Daoy (cell line): Measurements from ENCODE around the gene PDXDC1. TPM values are rescaled to one million over a fixed set of nuclear protein-coding genes. Genes with fewer than 3 reads are reported as not detected.
"Not testable (repeated sequence)": the region's sequence is repeated elsewhere in the genome, so short reads cannot be mapped to it uniquely, and the experiment has no call there.

ENCODE experiments used
- DNase-seq: peaks from one replicate; pipeline ENCODE4 v3.0.0-alpha.2; 2015; ENCODE audit warnings: low read depth
- total RNA-seq: library from RNA; depleted of rRNA; stranded (reverse); fragments of >200 nt; shearing (Covaris generic); gene quantifications from 2 replicates; pipeline ENCODE4 v1.2.3, GENCODE V29; 2014; rRNA removed

PDXDC1 gene
- total RNA-seq, 1 experiment from 2014 or later, result 69.4 TPM

DNA sequence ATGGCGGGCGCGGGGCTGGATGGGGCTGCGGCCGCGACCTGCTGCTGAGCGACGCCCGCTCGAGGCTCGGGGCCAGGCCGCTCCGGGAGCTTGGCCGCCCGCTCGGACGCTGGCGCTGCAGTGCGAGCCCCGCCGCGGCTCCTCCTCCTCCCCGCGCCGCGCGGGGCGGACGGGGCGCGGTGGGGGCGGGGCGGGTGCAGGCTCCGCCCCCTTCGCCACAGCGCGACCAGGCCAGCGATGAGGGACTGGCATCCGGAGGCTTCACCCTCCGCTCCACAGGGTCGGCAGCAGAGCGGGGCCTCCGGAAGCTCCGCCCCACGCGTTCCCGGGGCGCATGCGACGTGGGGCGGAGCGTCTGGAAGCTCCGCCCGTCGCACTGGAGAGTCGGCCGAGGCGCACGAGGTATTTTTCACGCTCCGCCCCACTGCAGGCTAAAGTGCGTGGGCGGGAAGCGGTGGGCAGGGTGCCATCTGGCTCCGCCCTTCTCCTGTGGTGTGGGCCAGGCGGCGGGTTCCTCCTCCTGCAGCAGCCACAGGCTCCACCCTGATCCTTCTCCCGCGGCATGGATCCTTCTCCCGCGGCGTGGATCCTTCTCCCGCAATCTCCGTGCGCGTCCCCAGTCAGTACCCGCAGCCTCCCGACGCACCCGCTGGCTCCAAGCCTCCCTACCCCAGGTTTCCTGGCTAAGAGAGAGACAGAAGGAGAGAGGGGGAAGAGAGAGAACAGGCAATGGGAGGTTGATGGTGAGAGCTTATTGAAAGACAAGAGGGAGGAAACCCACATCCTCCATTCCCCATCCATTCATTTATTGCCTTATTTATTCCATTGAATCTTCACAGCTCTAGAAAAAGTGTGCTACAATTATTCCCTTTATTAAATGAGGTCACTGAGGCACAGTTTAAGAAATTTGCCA lies 180.1 kb downstream of the PDXDC1 start:
- peak; percentile 91 for DNase-seq

DNA sequence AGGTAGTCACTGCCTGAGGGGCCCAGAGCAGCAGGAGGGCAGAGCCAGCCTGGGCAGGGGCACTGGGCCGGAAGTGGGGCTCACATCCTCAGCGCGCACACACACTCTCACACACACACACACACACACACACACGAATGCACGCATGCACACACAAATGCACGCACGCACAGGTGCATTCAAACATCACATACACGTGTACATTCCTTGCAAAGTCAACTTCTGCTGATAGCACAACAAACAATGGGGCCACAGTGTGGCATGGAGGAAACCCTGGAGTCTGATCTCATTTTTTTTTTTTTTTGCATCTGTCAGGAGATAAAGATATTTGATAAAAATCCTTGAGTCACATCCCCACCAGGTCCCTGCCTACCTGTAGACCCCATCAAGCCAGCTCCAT lies 182.8 kb downstream of the PDXDC1 start:
- DNase-seq, result not testable (repeated sequence)

- DNase-seq, result not testable (repeated sequence)
Measured at GRCh38 chr16:15159671-15160070, 184.8 kb downstream of the PDXDC1 start.

DNA sequence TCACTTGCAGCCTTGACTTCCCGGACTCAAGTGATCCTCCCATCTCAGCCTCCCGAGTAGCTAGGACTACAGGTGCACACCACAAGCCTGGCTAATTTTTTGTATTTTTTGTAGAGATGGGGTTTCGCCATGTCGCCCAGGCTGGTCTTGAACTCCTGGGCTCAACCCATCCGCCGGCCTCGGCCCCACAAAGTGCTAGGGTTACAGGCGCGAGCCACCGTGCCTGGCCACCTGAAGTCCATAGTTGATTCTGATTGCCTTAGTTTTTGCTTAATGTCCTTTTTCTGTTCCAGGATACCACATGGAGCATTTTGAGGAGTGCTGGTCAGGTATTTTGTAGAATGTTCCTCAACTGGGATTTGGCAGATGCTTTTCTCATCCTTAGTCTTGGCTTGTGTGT lies 185.7 kb downstream of the PDXDC1 start:
- DNase-seq, result not testable (repeated sequence)

GRCh38 chr16:15163055-15163454 lies 188.2 kb downstream of the PDXDC1 start:
- DNase-seq, result not testable (repeated sequence)

DNA sequence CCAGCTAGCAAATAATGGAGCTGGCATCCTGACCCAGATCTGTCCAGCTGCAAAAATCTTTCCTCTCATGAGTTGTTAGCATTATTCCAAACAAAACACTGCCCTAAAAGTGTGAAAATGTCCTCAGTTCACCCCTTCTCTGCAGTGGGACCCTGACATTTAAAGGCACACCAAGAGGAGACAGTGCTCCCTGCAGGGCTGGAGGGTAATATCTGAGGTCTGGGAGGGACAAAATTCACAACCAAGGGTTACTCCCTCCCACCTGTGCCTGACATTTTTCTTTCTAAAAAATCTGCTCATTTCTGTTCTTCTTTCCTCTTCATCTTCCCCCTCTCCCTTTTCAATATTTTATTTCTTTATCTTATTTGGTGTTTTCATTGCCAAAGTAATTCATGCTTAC lies 191.4 kb downstream of the PDXDC1 start:
- DNase-seq, result not testable (repeated sequence)

DNA sequence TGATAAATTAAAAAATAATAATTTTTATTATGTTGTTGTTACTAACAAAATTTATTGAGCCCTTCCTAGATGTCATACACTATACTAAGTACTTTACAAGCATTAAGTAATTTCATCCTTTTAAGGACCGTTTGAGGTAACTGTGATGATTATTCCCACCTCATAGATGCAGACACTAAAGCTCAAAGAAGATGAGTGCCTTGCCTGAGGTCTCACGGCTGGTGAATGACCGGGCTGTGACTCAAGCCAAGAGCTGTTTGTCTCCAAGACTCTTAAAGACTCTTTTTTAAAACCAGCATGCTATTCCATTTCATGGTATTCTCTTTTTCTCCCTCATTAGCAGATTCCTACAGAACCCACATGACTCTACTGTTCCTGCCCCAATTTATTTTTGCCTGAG lies 193.5 kb downstream of the PDXDC1 start:
- DNase-seq, result not testable (repeated sequence)

- not testable (repeated sequence) for DNase-seq
Measured at GRCh38 chr16:15168953-15169652, 194.3 kb downstream of the PDXDC1 start.

DNA sequence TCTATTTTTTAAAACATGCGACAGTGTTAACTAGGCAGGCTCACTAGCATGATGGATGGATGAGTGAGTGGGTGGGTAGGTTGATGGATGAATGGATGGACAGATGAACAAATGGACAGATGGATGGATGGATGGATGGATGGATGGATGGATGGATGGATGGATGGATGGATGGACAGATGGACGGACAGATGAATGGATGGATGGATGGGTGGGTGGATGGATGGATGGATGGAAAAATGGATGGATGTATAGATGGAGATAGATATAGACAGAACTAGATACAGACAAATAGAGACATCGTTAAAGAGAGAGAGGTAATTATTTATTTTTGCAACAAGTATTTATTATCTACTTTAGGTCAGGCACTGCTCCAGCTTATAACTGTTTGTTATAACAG lies 205.1 kb downstream of the PDXDC1 start:
- DNase-seq, result not testable (repeated sequence)

- DNase-seq, result not testable (repeated sequence)
Measured at GRCh38 chr16:15180946-15181345, 206.1 kb downstream of the PDXDC1 start.

GRCh38 chr16:15184000-15184399 lies 209.2 kb downstream of the PDXDC1 start:
- not testable (repeated sequence) for DNase-seq

Other genes with a start within 250 kb of the PDXDC1 start
- 0.24 TPM in 1 of 2 replicates, not detected in the other for gene NPIPA2, start 232.5 kb upstream of the PDXDC1 start, total RNA-seq
- 43.0 and 56.9 TPM in 2 replicates for gene NOMO1, start 141.3 kb upstream of the PDXDC1 start, total RNA-seq
- gene NPIPA1, start 37.6 kb upstream of the PDXDC1 start, total RNA-seq, result 7.1 and 11.8 TPM in 2 replicates
- gene NTAN1, start 81.0 kb downstream of the PDXDC1 start, total RNA-seq, result 30.6 and 49.9 TPM in 2 replicates
- 49.8 and 55.8 TPM in 2 replicates for gene RRN3, start 119.2 kb downstream of the PDXDC1 start, total RNA-seq